IMR-90 (cell line): ENCODE data around the gene ERAP2. TPM values are rescaled to one million over a fixed set of nuclear protein-coding genes. Genes with fewer than 3 reads are reported as not detected.

ENCODE experiments used
- ATAC-seq: fragments of 200-7000 bp; cut with Tn5 transposase; 2 replicates; pipeline ENCODE4 v1.9.1; 2020; ENCODE audit warnings: low read depth, mild to moderate bottlenecking, moderate library complexity
- BruUV-seq: library from RNA; stranded (reverse); fragments of 400-500 nt; replicated peaks from 2 replicates; lab custom pipeline; 2021; lab: Mats Ljungman, UMichigan
- CTCF ChIA-PET: fragments of 300-600 bp; formaldehyde crosslinking; extraction: SDS; loops from one replicate; lab custom pipeline; 2021; ENCODE audit warnings: antibody characterized with exemption; lab: Yijun Ruan, JAX
- POLR2A ChIA-PET: fragments of 300-600 bp; sonication (Branson Sonifier 250); formaldehyde crosslinking; loops from one replicate; lab custom pipeline; 2022; ENCODE audit warnings: antibody characterized with exemption; ENCODE audit not compliant: unreplicated experiment; lab: Charles Lee
- DNase-seq: peaks from one replicate; pipeline ENCODE4 v3.0.0; 2013
- H2AFZ ChIP-seq: replicated peaks from 2 replicates; pipeline ENCODE3; 2013; ENCODE audit warnings: low read length, mild to moderate bottlenecking; ENCODE audit not compliant: poor library complexity
- H2AK5ac ChIP-seq: 2 replicates; pipeline ENCODE4 v1.6.1; 2013; ENCODE audit warnings: low read depth, low read length, inconsistent platforms
- H2AK9ac ChIP-seq: replicated peaks from 2 replicates; pipeline ENCODE3; 2013; ENCODE audit warnings: mild to moderate bottlenecking, low read depth, low read length, moderate library complexity; ENCODE audit not compliant: poor library complexity
- H2BK120ac ChIP-seq: 2 replicates; pipeline ENCODE4 v1.6.1; 2013; ENCODE audit warnings: low read depth, low read length, inconsistent platforms
- H2BK15ac ChIP-seq: 3 replicates; pipeline ENCODE4 v1.6.1; 2013; ENCODE audit warnings: low read depth, low read length, inconsistent platforms
- H2BK20ac ChIP-seq: 2 replicates; pipeline ENCODE4 v1.6.1; 2013; ENCODE audit warnings: low read depth, mild to moderate bottlenecking, inconsistent platforms, low read length, moderate library complexity
- H2BK5ac ChIP-seq: 2 replicates; pipeline ENCODE4 v1.6.1; 2013; ENCODE audit warnings: mild to moderate bottlenecking, low read depth, low read length, inconsistent platforms; ENCODE audit not compliant: poor library complexity, severe bottlenecking
- H3K14ac ChIP-seq: replicated peaks from 2 replicates; pipeline ENCODE4 v1.6.1; 2013; ENCODE audit warnings: low read depth, low read length, inconsistent platforms
- H3K18ac ChIP-seq: 2 replicates; pipeline ENCODE4 v1.6.1; 2013; ENCODE audit warnings: low read depth, low read length, control low read depth
- H3K23ac ChIP-seq: 2 replicates; pipeline ENCODE4 v1.6.1; 2013; ENCODE audit warnings: low read depth, low read length, inconsistent platforms
- H3K27ac ChIP-seq: 2 replicates; pipeline ENCODE4 v1.5.1; 2013; ENCODE audit warnings: mild to moderate bottlenecking, control low read depth, low read length; ENCODE audit not compliant: insufficient read depth
- H3K27me3 ChIP-seq: 2 replicates; pipeline ENCODE4 v1.6.1; 2013; ENCODE audit warnings: low read length; ENCODE audit not compliant: control insufficient read depth, insufficient read depth
- H3K36me3 ChIP-seq: 2 replicates; pipeline ENCODE4 v1.6.1; 2013; ENCODE audit warnings: low read length, mixed read lengths; ENCODE audit not compliant: control insufficient read depth, insufficient read depth
- H3K4ac ChIP-seq: 2 replicates; pipeline ENCODE4 v1.6.1; 2013; ENCODE audit warnings: low read depth, low read length, inconsistent platforms
- H3K4me1 ChIP-seq: 2 replicates; pipeline ENCODE4 v1.6.1; 2013; ENCODE audit warnings: low read length, mixed read lengths; ENCODE audit not compliant: control insufficient read depth, insufficient read depth
- H3K4me2 ChIP-seq: 2 replicates; pipeline ENCODE4 v1.6.1; 2013; ENCODE audit warnings: low read depth, mild to moderate bottlenecking, control low read depth, low read length, moderate library complexity
- H3K4me3 ChIP-seq: 2 replicates; pipeline ENCODE4 v1.5.1; 2013; ENCODE audit warnings: low read depth, mild to moderate bottlenecking, control low read depth, low read length, moderate library complexity; ENCODE audit not compliant: insufficient read depth
- H3K56ac ChIP-seq: 2 replicates; pipeline ENCODE4 v1.6.1; 2013; ENCODE audit warnings: low read length, inconsistent platforms; ENCODE audit not compliant: insufficient read depth; ENCODE audit errors: extremely low read depth
- H3K79me1 ChIP-seq, 2 experiments: 2 replicates each; pipeline ENCODE4 v1.6.1; 2013; ENCODE audit warnings: low read length in 2 of 2, inconsistent platforms in 1 of 2, low read depth in 1 of 2
- H3K9ac ChIP-seq: 2 replicates; pipeline ENCODE4 v1.6.1; 2013; ENCODE audit warnings: low read depth, low read length, control low read depth
- H3K9me1 ChIP-seq: 2 replicates; pipeline ENCODE4 v1.6.1; 2013; ENCODE audit warnings: low read length, inconsistent platforms; ENCODE audit not compliant: insufficient read depth
- H3K9me3 ChIP-seq: 2 replicates; pipeline ENCODE4 v1.6.1; 2013; ENCODE audit warnings: low read length; ENCODE audit not compliant: control insufficient read depth, insufficient read depth
- H4K20me1 ChIP-seq: 2 replicates; pipeline ENCODE4 v1.6.1; 2013; ENCODE audit warnings: low read length, inconsistent platforms; ENCODE audit not compliant: insufficient read depth
- H4K5ac ChIP-seq: 2 replicates; pipeline ENCODE4 v1.6.1; 2013; ENCODE audit warnings: mild to moderate bottlenecking, low read depth, low read length, control low read depth
- H4K8ac ChIP-seq, 2 experiments: 2 replicates each; pipeline ENCODE4 v1.6.1; 2013; ENCODE audit warnings: low read depth in 2 of 2, low read length in 2 of 2, control low read depth in 1 of 2, inconsistent platforms in 1 of 2
- H4K91ac ChIP-seq: 2 replicates; pipeline ENCODE4 v1.6.1; 2013; ENCODE audit warnings: low read depth, low read length, inconsistent platforms; ENCODE audit not compliant: insufficient read depth
- BHLHE40 ChIP-seq: fragments of 150-350 bp; IDR thresholded peaks from 2 replicates; pipeline ENCODE4 v1.6.1; 2016; ENCODE audit warnings: mild to moderate bottlenecking, low read depth, low read length
- CEBPB ChIP-seq: IDR thresholded peaks from 2 replicates; pipeline ENCODE4 v1.6.1; 2012; ENCODE audit warnings: low read depth, low read length, improper control_type of control experiment
- CHD1 ChIP-seq: IDR thresholded peaks from 2 replicates; pipeline ENCODE4 v1.6.1; 2012; ENCODE audit warnings: low read depth, low read length, improper control_type of control experiment
- FOS ChIP-seq: fragments of 150-350 bp; IDR thresholded peaks from 2 replicates; pipeline ENCODE4 v1.6.1; 2016; ENCODE audit warnings: low read depth, low read length
- MAFK ChIP-seq: IDR thresholded peaks from 2 replicates; pipeline ENCODE4 v1.6.1; 2012; ENCODE audit warnings: low read depth, low read length, improper control_type of control experiment
- MAZ ChIP-seq: IDR thresholded peaks from 2 replicates; pipeline ENCODE4 v1.6.1; 2012; ENCODE audit warnings: low read depth, mild to moderate bottlenecking, low read length, improper control_type of control experiment, moderate library complexity, borderline replicate concordance
- POLR2A ChIP-seq: IDR thresholded peaks from 2 replicates; pipeline ENCODE4 v1.6.1; 2012; ENCODE audit warnings: mild to moderate bottlenecking, low read depth, low read length
- RAD21 ChIP-seq: IDR thresholded peaks from 2 replicates; pipeline ENCODE4 v1.6.1; 2012; ENCODE audit warnings: low read length, improper control_type of control experiment
- RFX5 ChIP-seq: IDR thresholded peaks from 2 replicates; pipeline ENCODE4 v1.8.0; 2012; ENCODE audit warnings: low read depth, mild to moderate bottlenecking, low read length, moderate library complexity
- SMC3 ChIP-seq: fragments of 150-350 bp; IDR thresholded peaks from 2 replicates; pipeline ENCODE4 v1.6.1; 2016; ENCODE audit warnings: low read depth, mild to moderate bottlenecking, antibody characterized with exemption, low read length, moderate library complexity
- WGBS, 2 experiments: methylation state at CpG; one replicate each; pipeline versions ENCODE4 v1.1.5 to v1.1.7; 2013; ENCODE audit warnings: missing lambda C conversion rate in 2 of 2; ENCODE audit not compliant: insufficient read length in 1 of 2; ENCODE audit errors: extremely low coverage in 2 of 2; 5-methylcytosine and 5-hydroxymethylcytosine counted together
- dilution Hi-C: fragments of 300-500 bp; cut with HindIII; formaldehyde crosslinking; loops from one replicate; pipeline ENCODE4 v1.14.3; 2018; ENCODE audit warnings: low sequenced_read_pairs; ENCODE audit not compliant: unreplicated experiment
- in situ Hi-C: fragments of 300-500 bp; cut with MboI; formaldehyde crosslinking; loops from 3 replicates; pipeline ENCODE4 v1.14.3; 2019; ENCODE audit warnings: low sequenced_read_pairs, inconsistent platforms, mixed read lengths
- intact Hi-C: fragments of 100-400 bp; cut with micrococcal nuclease; formaldehyde crosslinking; loops from 2 replicates; pipeline ENCODE4 v1.10.0; 2022
- polyA plus RNA-seq, 3 experiments: library from polyadenylated mRNA; depleted of rRNA; stranded (reverse); fragments of >200 nt; gene quantifications; 2 replicates each; pipeline ENCODE4 v1.2.3, GENCODE V29; 2012; ENCODE audit warnings: low replicate concordance in 1 of 3
- total RNA-seq: library from RNA; depleted of rRNA; stranded (reverse); fragments of >200 nt; gene quantifications from 2 replicates; pipeline ENCODE4 v1.2.3, GENCODE V29; 2012
- TF ChIP-seq, protein P1 (sequence below): conservative IDR thresholded peaks from 2 replicates; pipeline ENCODE4 v1.5.1; 2012; ENCODE audit warnings: mild to moderate bottlenecking, low read depth, low read length, improper control_type of control experiment

ERAP2 gene
- total and polyA plus RNA-seq, 2 of the 4 experiments (the other 2 are of a cell fraction) = 10.6 to 21.3 TPM

GRCh38 chr5:96871686-96872085 is 4.6 kb upstream of the ERAP2 start:
- Histone ChIP-seq H3K14ac (no peak overlapping the region), H3K9me1 (no peaks in the 10 kb centered on the region), H4K91ac (no peak overlapping the region), H2BK20ac (no peak overlapping the region), H4K8ac (no peak overlapping the region), H2AK5ac (no peak overlapping the region), H2BK120ac (no peak overlapping the region), H3K9ac (no peak overlapping the region), H3K4me2 (no peak overlapping the region), H2AK9ac (no peak overlapping the region), H3K79me1 (0 out of 4 replicates have a peak, but pooled peaks cover 0 to 8% of the 10 kb centered on the region in 2 experiments), H3K4me1 (peaks cover 4% of the 10 kb centered on the region), H3K18ac (no peak overlapping the region), H4K20me1 (no peaks in the 10 kb centered on the region), H3K56ac (no peak overlapping the region), H2BK5ac (no peak overlapping the region), H3K27me3 (no peaks in the 10 kb centered on the region), H3K4me3 (no peak overlapping the region), H3K27ac (no peak overlapping the region), H3K36me3 (no peaks in the 10 kb centered on the region), H2BK15ac (no peak overlapping the region), H4K5ac (no peak overlapping the region), H2AFZ (no peak overlapping the region), H3K9me3 (no peaks in the 10 kb centered on the region), H3K4ac (no peak overlapping the region), H3K23ac (no peak overlapping the region)
- no CpG with 5 or more reads among the region's 1 CpG for WGBS, 2 experiments
- ChIA-PET POLR2A (no interaction called here), CTCF (interaction anchor here (0.7 to 2.1 kb wide), 2 partner anchors 268 to 271 kb away, joined by 3 to 7 read pairs; partner anchors contain the start of gene LIX1)
- intact Hi-C loops = loop anchor here (2.0 kb wide), 1 partner anchor 63 kb away; no protein-coding TSS in a partner anchor
- BruUV-seq = no TSS peak
- TF ChIP-seq CEBPB = no peak
- no peak for TF ChIP-seq MAFK
- no peak for TF ChIP-seq CHD1
- no peak for TF ChIP-seq MAZ
- no peak for TF ChIP-seq BHLHE40
- TF ChIP-seq RFX5 = no peak
- TF ChIP-seq POLR2A = no peak
- TF ChIP-seq, protein P1, sequence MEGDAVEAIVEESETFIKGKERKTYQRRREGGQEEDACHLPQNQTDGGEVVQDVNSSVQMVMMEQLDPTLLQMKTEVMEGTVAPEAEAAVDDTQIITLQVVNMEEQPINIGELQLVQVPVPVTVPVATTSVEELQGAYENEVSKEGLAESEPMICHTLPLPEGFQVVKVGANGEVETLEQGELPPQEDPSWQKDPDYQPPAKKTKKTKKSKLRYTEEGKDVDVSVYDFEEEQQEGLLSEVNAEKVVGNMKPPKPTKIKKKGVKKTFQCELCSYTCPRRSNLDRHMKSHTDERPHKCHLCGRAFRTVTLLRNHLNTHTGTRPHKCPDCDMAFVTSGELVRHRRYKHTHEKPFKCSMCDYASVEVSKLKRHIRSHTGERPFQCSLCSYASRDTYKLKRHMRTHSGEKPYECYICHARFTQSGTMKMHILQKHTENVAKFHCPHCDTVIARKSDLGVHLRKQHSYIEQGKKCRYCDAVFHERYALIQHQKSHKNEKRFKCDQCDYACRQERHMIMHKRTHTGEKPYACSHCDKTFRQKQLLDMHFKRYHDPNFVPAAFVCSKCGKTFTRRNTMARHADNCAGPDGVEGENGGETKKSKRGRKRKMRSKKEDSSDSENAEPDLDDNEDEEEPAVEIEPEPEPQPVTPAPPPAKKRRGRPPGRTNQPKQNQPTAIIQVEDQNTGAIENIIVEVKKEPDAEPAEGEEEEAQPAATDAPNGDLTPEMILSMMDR = no peak
- no peak for TF ChIP-seq FOS
- TF ChIP-seq SMC3 = no peak
- TF ChIP-seq RAD21 = no peak
- ATAC-seq (no peak), DNase-seq (no peak)
- dilution Hi-C loops = no loop called here
- in situ Hi-C loops = loop anchor here (5.0 kb wide), 1 partner anchor 291 kb away; no protein-coding TSS in a partner anchor
